ENCODE measurements around the gene RPP25L. TPM values are rescaled to one million over a fixed set of nuclear protein-coding genes. Genes with fewer than 3 reads are reported as not detected.

Gene RPP25L
- total and polyA plus RNA-seq, 2 experiments from 2014 or later = 16.4 to 25.1 TPM

DNA sequence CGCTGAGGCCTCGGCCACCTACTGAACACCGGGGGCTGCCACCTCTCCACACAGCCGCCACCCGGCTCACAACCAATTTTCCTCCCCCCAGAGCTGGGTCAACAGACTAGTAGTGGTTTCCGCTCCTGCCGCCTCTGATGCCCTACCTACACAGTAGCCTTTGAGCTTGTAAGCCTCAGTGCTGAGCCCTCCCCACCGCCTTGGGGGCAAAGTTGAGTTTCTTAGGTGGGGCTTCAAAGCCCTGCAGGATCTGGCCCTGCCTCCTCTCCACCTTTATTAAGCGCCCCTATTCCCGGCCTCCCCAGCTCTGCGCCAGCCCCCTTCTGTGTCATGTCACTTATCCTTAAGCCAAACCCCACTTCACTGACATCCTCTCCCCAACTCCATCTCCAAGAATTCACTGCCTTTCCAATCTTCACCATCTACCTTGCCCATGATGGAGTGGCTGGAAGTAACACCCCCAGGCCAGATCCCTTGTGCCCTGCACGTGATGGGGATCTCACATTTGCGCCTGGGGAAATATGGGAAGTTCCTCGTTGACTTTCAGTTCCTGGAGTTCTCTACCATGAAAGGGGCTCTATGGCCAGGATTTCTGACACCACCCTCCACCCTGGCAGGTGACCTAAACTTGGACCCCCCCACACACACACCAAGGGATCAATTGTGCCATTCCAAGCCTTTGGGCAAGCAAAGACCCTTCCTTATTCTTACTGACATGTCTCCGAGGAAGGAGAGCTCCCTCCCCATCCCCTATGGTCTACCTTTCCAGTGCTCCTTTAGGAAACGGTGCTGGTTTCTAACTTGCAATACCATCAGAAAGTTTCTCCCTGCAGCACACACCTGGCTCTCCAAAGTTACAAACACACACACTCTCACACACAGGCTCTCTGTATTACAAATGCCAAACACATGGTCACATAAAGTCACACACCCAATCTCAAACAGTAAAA lies 19.7 kb downstream of the RPP25L start:
- Mint-ChIP-seq H3K36me3 (ENCODE audit: low read depth) (no peaks in the 10 kb centered on the region; the same call in 2 of the 3 replicates), H3K27ac (no peak overlapping the region), H3K4me1 (peaks cover 27% of the 10 kb centered on the region), H3K4me3 (peak overlapping the region; percentile 24; the same call in 2 of the 3 replicates), H3K9me3 (peaks cover 3% of the 10 kb centered on the region; the same call in 1 of the 3 replicates), H3K27me3 (ENCODE audit: insufficient read depth, low read depth, poor library complexity) (peaks cover 68% of the 10 kb centered on the region)
- Histone ChIP-seq H3K36me3 (ENCODE audit: insufficient read depth) (no peaks in the 10 kb centered on the region), H3K27ac (ENCODE audit: low read depth) (no peak overlapping the region), H3K4me1 (ENCODE audit: insufficient read depth) (peaks cover 37% of the 10 kb centered on the region; the same call in 1 of the 2 replicates), H2AFZ (peak overlapping the region; percentile 52; the same call in 1 of the 2 replicates), H4K20me1 (replicated peaks; ENCODE audit: insufficient read depth) (peaks cover 6% of the 10 kb centered on the region), H3K9me2 (ENCODE audit: insufficient read depth) (no peaks in the 10 kb centered on the region), H3K79me2 (replicated peaks; ENCODE audit: insufficient read depth) (no peaks in the 10 kb centered on the region), H3K4me3 (peak overlapping the region; percentile 70), H3F3A (replicated peaks; ENCODE audit: low read depth) (no peaks in the 10 kb centered on the region), H3K27me3 (ENCODE audit: insufficient read depth) (peaks cover 84% of the 10 kb centered on the region), H3K4me2 (peak overlapping the region; percentile 94)
- DNase-seq (ENCODE audit: low spot score) = no peak
- TF ChIP-seq EZH2phosphoT487 (IDR thresholded peaks at IDR 0.05; ENCODE audit: unreplicated experiment) (no peak), EZH2 (IDR thresholded peaks at IDR 0.05; ENCODE audit: low read depth, unreplicated experiment) (peak; percentile 14)
- ATAC-seq = no peak

DNA sequence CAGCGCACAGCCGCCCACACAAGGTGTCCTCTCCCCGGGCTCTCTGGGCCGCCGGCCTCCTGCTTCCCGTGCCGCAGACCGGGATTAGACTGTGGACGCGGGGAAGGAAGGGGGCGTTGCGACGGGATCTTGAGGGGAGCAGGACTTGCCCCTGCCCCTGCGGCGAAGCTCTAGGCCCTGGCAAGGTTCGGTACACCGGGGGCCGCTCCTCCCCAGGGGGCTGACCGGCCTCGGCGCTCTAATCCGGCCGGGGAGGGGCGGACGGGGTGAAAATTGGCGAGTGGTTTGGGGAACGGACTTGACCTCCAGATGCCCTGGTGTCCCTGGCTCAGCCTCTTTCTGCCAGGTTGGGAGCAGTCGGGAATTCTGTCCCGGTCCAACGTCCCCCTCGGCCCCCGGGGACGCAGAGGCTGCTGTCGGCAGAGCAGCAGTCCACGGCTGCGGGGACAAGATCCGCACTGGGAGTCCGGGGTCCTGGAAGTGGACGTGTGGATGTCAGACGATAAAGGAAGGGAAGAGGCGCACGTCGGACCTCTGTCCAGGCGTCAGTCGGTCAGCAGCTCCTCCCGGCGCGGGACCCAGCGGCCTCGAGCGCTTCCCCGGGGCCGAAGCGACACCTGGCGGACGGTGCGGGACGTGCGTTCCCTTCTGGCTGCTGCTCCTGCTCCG lies 20.5 kb downstream of the RPP25L start:
- H3K27me3 ChIP-seq (ENCODE audit: insufficient read depth) = peaks cover 92% of the 10 kb centered on the region
- peaks cover 6% of the 10 kb centered on the region for H4K20me1 ChIP-seq (replicated peaks; ENCODE audit: insufficient read depth)
- peaks cover 40% of the 10 kb centered on the region; the same call in 1 of the 2 replicates for H3K4me1 ChIP-seq (ENCODE audit: insufficient read depth)
- peak overlapping the region; percentile 97 for H2AFZ ChIP-seq
- no peak overlapping the region for H3K27ac Mint-ChIP-seq
- no peaks in the 10 kb centered on the region for H3F3A ChIP-seq (replicated peaks; ENCODE audit: low read depth)
- H3K4me2 ChIP-seq = peak overlapping the region; percentile 94
- H3K4me1 Mint-ChIP-seq = peaks cover 31% of the 10 kb centered on the region
- H3K27ac ChIP-seq (ENCODE audit: low read depth) = no peak overlapping the region
- H3K79me2 ChIP-seq (replicated peaks; ENCODE audit: insufficient read depth) = no peaks in the 10 kb centered on the region
- DNase-seq (ENCODE audit: low spot score) (peak; percentile 91), ATAC-seq (peak; percentile 70)
- H3K27me3 Mint-ChIP-seq (ENCODE audit: insufficient read depth, low read depth, poor library complexity) = peaks cover 76% of the 10 kb centered on the region
- H3K9me2 ChIP-seq (ENCODE audit: insufficient read depth) = no peaks in the 10 kb centered on the region
- no peaks in the 10 kb centered on the region for H3K36me3 ChIP-seq (ENCODE audit: insufficient read depth)
- TF ChIP-seq STAT1 (IDR thresholded peaks at IDR 0.05; ENCODE audit: unreplicated experiment) = no peak
- no peak for TF ChIP-seq ZNF114 (CRISPR knock-in tag; IDR thresholded peaks at IDR 0.05)
- TF ChIP-seq POLR2AphosphoS5 (IDR thresholded peaks at IDR 0.05; ENCODE audit: low read depth) = no peak
- peak; percentile 63 to 97 for TF ChIP-seq CTCF (conservative IDR thresholded peaks at IDR 0.05; ENCODE audit: low read depth in 2 of 2)
- TF ChIP-seq NANOG (IDR thresholded peaks at IDR 0.05; ENCODE audit: borderline replicate concordance) = no peak
- TF ChIP-seq EZH2 (IDR thresholded peaks at IDR 0.05; ENCODE audit: low read depth, unreplicated experiment) = peak; percentile 83
- peak; percentile 36; the same call in 1 of the 2 replicates for TF ChIP-seq CREB1 (CRISPR knock-in tag; IDR thresholded peaks at IDR 0.05; ENCODE audit: low read depth)
- TF ChIP-seq REST (IDR thresholded peaks at IDR 0.05; ENCODE audit: unreplicated experiment) = no peak
- no peak for TF ChIP-seq JUNB (IDR thresholded peaks at IDR 0.05; ENCODE audit: unreplicated experiment)
- peak; percentile 81 for TF ChIP-seq EZH2phosphoT487 (IDR thresholded peaks at IDR 0.05; ENCODE audit: unreplicated experiment)
- TF ChIP-seq, protein P1, sequence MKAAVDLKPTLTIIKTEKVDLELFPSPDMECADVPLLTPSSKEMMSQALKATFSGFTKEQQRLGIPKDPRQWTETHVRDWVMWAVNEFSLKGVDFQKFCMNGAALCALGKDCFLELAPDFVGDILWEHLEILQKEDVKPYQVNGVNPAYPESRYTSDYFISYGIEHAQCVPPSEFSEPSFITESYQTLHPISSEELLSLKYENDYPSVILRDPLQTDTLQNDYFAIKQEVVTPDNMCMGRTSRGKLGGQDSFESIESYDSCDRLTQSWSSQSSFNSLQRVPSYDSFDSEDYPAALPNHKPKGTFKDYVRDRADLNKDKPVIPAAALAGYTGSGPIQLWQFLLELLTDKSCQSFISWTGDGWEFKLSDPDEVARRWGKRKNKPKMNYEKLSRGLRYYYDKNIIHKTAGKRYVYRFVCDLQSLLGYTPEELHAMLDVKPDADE (IDR thresholded peaks at IDR 0.05) = no peak
- no peak for TF ChIP-seq ZNF331 (CRISPR knock-in tag; IDR thresholded peaks at IDR 0.05; ENCODE audit: low read depth)
- H3K4me3 Mint-ChIP-seq = peak overlapping the region; percentile 79
- no peaks in the 10 kb centered on the region; the same call in 2 of the 3 replicates for H3K36me3 Mint-ChIP-seq (ENCODE audit: low read depth)
- peak overlapping the region; percentile 70 for H3K4me3 ChIP-seq
- H3K9me3 Mint-ChIP-seq = peaks cover 3% of the 10 kb centered on the region; the same call in 1 of the 3 replicates
